ENCODE results near the gene MEF2D. TPM values are rescaled to one million over a fixed set of nuclear protein-coding genes. Genes with fewer than 3 reads are reported as not detected.

MEF2D gene
- total and polyA plus RNA-seq, 10 donors = 7.4 to 103 (median 61.6) TPM

GRCh38 chr1:156508955-156509234 is 8.3 kb upstream of the MEF2D start:
- Histone ChIP-seq H3K27ac (peak overlapping the region in 6 of 8 donors; percentile 3 to 79 (median 67)), H3K4me3 (no peak overlapping the region), H3K9me3 (no peaks in the 10 kb centered on the region), H3K27me3 (replicated peaks in 1 of 7) (no peaks in the 10 kb centered on the region), H3K4me1 (peaks cover 20 to 69% (median 38%) of the 10 kb centered on the region in 6 donors), H3K36me3 (no peaks in the 10 kb centered on the region)
- WGBS, 5 donors = 64 to 94% (median 78%) methylated on average over 2 of the region's 2 CpGs
- intact Hi-C loops (cut with DNase I; ENCODE audit: low total_unique reads) = no loop called here
- DNase-seq = no peak
- no peak for TF ChIP-seq POLR2AphosphoS5 (IDR thresholded peaks at IDR 0.05)
- no peak for TF ChIP-seq POLR2A (IDR thresholded peaks at IDR 0.05)
- TF ChIP-seq CTCF (IDR thresholded peaks at IDR 0.05 in 8 of 11, conservative IDR thresholded peaks at IDR 0.05 in 3 of 11) = no peak

- intact Hi-C loops (cut with DNase I; ENCODE audit: low total_unique reads) = no loop called here
- peaks cover 25 to 74% (median 43%) of the 10 kb centered on the region in 6 donors for H3K4me1 ChIP-seq
- H3K9me3 ChIP-seq = no peaks in the 10 kb centered on the region
- WGBS, 5 donors = 36 to 64% (median 59%) methylated on average over 7 of the region's 7 CpGs
- no peaks in the 10 kb centered on the region for H3K27me3 ChIP-seq (replicated peaks in 1 of 7)
- peak overlapping the region in 1 of 8 donors; percentile 40 for H3K4me3 ChIP-seq
- no peak for DNase-seq
- no peaks in the 10 kb centered on the region for H3K36me3 ChIP-seq
- H3K27ac ChIP-seq = peak overlapping the region in 7 of 8 donors; percentile 3 to 79 (median 63)
- peak in 1 of 3 donors; percentile 16 for TF ChIP-seq POLR2AphosphoS5 (IDR thresholded peaks at IDR 0.05)
- no peak for TF ChIP-seq CTCF (IDR thresholded peaks at IDR 0.05 in 8 of 11, conservative IDR thresholded peaks at IDR 0.05 in 3 of 11)
- TF ChIP-seq POLR2A (IDR thresholded peaks at IDR 0.05) = no peak
These were observed 7.8 kb upstream of the MEF2D start for GRCh38 chr1:156508205-156508954.

- Histone ChIP-seq H3K4me1 (peaks cover 44 to 86% (median 62%) of the 10 kb centered on the region in 6 donors), H3K36me3 (no peaks in the 10 kb centered on the region), H3K9me3 (no peaks in the 10 kb centered on the region), H3K4me3 (no peak overlapping the region), H3K27ac (peak overlapping the region in 2 of 8 donors; percentile 100), H3K27me3 (replicated peaks in 1 of 7) (no peaks in the 10 kb centered on the region)
- no peak for TF ChIP-seq CTCF (IDR thresholded peaks at IDR 0.05 in 8 of 11, conservative IDR thresholded peaks at IDR 0.05 in 3 of 11)
- TF ChIP-seq POLR2AphosphoS5 (IDR thresholded peaks at IDR 0.05) = no peak
- no peak for TF ChIP-seq POLR2A (IDR thresholded peaks at IDR 0.05)
- intact Hi-C loops (cut with DNase I; ENCODE audit: low total_unique reads) = no loop called here
- DNase-seq = no peak
- WGBS, 5 donors = 93 to 97% (median 95%) methylated on average over 2 of the region's 2 CpGs
These were observed 5.9 kb upstream of the MEF2D start for GRCh38 chr1:156506450-156506849.

DNA sequence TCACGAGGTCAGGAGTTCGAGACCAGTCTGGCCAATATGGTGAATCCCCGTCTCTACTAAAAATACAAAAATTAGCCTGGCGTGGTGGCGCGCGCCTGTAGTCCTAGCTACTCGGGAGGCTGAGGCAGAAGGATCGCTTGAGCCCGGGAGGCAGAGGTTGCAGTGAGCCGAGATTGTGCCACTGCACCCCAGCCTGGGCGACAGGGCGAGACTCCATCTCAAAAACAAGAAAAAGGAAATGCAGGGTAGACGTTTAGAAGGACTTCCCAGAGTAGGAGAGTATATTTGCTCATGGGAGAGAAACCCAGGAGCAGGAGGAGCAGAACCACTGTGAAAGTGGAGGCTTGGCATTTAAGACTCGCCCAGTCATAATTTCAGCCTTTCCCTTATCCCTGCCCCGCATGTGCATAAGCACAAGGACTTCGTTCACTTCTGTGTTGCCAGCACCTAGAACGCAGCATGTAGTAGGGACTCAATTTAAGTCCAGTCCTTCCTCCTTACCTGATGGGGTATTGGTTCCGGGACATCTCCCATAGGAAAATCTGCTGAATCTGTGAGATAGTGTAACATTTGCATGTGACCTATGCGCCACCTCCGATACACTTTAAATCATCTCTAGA is 5.2 kb upstream of the MEF2D start:
- H3K4me3 ChIP-seq = peak overlapping the region in 6 of 8 donors; percentile 15 to 66 (median 26)
- TF ChIP-seq POLR2AphosphoS5 (IDR thresholded peaks at IDR 0.05) = no peak
- no peak for TF ChIP-seq CTCF (IDR thresholded peaks at IDR 0.05 in 8 of 11, conservative IDR thresholded peaks at IDR 0.05 in 3 of 11)
- no peak for TF ChIP-seq POLR2A (IDR thresholded peaks at IDR 0.05)
- WGBS, 5 donors = 77 to 85% (median 80%) methylated on average over 21 of the region's 21 CpGs
- no peaks in the 10 kb centered on the region for H3K27me3 ChIP-seq (replicated peaks in 1 of 7)
- H3K9me3 ChIP-seq = no peaks in the 10 kb centered on the region
- intact Hi-C loops (cut with DNase I; ENCODE audit: low total_unique reads) = no loop called here
- no peak for DNase-seq
- peaks cover 45 to 86% (median 62%) of the 10 kb centered on the region in 6 donors for H3K4me1 ChIP-seq
- peak overlapping the region; percentile 99 to 100 (median 100) for H3K27ac ChIP-seq
- H3K36me3 ChIP-seq = no peaks in the 10 kb centered on the region

All from spleen (tissue), 11 donors.